ENCODE results near the gene EYA3.
"Not testable (repeated sequence)": the region's sequence is repeated elsewhere in the genome, so short reads cannot be mapped to it uniquely, and the experiment has no call there.

DNA sequence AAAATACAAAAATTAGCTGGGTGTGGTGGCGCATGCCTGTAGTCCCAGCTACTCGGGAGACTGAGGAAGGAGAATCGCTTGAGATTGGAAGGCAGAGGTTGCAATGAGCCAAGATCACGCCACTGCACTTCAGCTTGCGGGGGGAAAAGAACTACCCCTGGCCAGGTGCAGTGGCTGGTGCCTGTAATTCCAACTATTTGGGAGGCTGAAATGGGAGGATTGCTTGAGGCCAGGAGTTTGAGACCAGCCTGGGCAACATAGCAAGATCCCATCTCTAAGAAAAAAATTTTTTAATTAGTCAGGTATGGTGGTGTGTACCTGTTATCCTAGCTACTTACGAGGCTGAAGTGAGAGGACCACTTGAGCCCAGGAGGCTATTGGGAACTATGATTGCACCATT, 93.9 kb downstream of the EYA3 start:
- TF ChIP-seq, protein P1, sequence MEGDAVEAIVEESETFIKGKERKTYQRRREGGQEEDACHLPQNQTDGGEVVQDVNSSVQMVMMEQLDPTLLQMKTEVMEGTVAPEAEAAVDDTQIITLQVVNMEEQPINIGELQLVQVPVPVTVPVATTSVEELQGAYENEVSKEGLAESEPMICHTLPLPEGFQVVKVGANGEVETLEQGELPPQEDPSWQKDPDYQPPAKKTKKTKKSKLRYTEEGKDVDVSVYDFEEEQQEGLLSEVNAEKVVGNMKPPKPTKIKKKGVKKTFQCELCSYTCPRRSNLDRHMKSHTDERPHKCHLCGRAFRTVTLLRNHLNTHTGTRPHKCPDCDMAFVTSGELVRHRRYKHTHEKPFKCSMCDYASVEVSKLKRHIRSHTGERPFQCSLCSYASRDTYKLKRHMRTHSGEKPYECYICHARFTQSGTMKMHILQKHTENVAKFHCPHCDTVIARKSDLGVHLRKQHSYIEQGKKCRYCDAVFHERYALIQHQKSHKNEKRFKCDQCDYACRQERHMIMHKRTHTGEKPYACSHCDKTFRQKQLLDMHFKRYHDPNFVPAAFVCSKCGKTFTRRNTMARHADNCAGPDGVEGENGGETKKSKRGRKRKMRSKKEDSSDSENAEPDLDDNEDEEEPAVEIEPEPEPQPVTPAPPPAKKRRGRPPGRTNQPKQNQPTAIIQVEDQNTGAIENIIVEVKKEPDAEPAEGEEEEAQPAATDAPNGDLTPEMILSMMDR (conservative IDR thresholded peaks at IDR 0.05): not testable (repeated sequence)
- not testable (repeated sequence) for TF ChIP-seq ZFX (IDR thresholded peaks at IDR 0.05)
